ENCODE data around the gene FAM237B.
"Not testable (repeated sequence)": the region's sequence is repeated elsewhere in the genome, so short reads cannot be mapped to it uniquely, and the experiment has no call there.

Gene FAM237B

DNA sequence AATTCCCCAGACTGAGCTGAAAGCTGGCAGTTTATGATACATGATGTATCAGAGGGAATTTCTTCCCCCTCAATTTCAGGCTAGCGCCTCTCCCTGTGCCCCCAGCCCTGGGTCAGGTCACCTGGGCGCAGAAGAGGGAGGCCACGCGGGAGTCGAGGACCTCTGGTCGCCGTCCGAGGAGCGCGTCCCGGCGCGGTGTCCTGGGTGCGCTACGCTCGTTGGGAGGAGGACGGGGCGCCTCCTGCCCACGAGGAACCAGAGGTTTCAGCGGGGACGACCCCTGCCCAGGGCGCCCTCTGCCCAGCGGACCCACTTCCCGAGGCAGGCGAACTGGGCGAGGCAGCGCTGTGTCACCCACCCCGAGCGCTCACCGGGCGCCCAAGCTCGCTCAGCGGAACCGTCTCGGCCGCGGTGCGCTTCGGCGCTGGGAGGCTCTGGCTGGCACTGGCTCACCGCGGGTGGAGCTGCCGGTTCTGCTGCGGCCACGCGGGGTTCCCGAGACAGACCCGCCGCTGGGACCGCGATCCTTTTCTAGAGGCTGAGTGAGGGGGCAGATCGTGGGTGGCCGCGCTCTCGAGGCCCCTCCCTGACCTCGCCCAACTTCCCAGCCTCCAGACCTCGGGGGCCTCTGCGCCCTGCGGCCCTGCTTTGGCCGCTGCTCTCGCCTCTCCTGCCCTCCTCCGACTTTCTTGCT, at the start of gene FAM237B:
FAM237B (minus strand) TSS at position 504 of the 694 bp plus-strand sequence. CDS start 1,556 bp downstream, outside the sequence.
- no peak for DNase-seq (ENCODE audit: low read depth, low spot score)

DNA sequence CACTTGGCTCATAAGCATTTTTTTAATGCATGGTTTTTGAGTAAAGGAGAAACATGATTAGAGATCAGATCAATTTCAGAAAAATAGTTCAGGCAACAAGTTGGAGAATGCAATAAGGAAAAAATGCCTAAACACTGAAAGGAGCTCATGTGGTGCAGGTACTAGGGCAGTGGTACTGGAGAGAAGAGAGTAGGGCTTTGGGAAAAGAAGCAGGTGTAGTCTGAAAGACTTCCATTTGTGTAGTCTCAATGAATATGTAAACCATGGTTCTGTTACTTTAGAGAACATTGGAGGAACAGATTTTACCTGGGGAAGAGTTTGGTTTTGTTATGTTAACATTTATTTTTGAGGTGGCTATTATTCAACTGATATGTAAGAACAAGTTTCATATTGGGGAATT, 30.9 kb upstream of the FAM237B start:
- no peak for DNase-seq (ENCODE audit: low read depth, low spot score)

DNA sequence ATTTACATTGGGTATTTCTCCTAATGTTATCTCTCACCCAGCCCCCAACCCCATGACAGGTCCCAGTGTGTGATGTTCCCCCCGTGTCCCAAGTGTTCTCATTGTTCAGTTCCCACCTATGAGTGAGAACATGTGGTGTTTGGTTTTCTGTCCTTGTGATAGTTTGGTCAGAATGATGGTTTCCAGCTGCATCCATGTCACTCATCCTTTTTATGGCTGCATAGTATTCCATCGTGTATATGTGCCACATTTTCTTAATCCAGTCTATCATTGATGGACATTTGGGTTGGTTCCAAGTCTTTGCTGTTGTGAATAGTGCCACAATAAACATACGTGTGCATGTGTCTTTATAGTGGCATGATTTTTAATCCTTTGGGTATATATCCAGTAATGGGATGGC, 28.9 kb upstream of the FAM237B start:
- not testable (repeated sequence) for DNase-seq (ENCODE audit: low read depth, low spot score)

DNA sequence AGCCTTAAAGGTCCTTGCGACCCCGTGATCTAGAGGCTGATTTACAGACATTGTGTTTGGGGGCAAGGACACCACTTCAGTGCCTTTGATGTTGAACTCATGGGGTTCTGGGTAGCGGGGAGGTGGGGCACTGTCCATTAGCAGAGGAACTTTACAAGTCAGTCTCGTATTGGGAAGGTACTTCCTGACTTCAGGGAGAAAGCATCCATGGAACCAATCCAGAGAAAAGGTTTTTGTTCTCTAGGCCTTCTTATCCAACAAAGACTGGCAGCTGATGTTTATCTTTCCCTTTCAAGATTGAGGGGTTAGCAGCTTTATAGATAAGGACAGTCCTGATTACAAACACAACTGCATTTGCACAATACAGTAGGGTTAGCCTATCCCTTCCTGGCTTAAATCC, 28.2 kb upstream of the FAM237B start:
- DNase-seq (ENCODE audit: low read depth, low spot score) = no peak

DNA sequence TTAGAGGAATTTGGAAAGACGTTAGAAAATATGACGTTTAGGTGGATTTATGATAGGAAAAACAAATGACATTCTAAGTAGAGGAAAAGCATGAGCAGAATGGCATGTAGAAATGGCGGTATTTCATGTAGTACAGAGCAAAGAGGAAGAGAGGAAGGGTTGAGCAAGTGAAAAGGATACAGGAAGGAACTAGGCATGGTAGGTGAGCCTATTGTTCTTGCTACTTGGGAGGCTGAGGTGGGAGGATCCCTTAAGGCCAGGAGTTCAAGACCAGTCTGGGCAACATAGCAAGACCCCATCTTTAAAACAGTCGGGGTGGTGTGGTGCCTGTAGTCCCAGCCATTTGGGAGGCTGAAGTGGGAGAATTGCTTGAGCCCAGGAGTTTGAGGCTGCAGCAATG, 26.7 kb upstream of the FAM237B start:
- DNase-seq (ENCODE audit: low read depth, low spot score) = no peak

DNA sequence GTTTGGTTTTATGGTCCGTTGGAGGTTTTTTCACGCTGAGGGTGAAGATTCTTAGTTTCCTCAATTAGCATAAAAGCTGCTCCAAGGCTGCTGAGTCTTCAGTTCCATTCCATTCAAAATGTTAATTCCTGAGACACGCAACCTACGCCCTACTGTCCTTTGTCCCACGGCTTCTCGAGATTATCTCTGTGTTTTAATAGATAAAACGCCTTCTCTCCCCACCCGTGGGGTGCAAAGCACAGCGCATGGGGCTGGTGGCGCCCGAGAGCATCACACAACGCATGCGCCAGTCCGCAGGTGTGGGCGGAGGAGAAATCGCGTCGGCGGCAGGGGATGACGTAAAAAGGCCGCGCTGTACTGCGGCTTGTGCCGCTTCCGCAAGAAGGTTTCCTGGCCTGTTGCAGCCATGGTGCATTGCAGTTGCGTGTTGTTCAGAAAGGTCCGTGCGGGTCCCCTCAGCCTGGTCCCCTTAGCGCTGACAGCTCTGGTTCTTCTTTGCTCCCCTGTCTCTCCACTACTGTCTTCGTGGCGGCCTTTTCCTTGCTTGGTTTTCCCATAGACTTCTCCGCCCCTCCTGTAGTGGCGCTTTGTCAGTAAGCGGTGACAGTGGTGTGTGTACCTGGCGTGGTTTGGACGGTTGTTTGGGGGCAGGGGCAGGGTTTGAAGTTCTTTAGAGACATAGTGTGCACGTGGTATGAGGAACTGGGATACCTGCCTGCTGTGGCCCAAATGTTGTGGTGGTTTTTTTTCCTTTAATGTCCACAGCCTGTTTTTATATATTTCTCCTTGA, 25.4 kb upstream of the FAM237B start, which contains the start of gene GTPBP10:
GTPBP10 (plus strand) TSS at position 381 of the 790 bp plus-strand sequence; CDS start at position 407, 26 bp downstream.
- DNase-seq (ENCODE audit: low read depth, low spot score) = peak; percentile 90

DNA sequence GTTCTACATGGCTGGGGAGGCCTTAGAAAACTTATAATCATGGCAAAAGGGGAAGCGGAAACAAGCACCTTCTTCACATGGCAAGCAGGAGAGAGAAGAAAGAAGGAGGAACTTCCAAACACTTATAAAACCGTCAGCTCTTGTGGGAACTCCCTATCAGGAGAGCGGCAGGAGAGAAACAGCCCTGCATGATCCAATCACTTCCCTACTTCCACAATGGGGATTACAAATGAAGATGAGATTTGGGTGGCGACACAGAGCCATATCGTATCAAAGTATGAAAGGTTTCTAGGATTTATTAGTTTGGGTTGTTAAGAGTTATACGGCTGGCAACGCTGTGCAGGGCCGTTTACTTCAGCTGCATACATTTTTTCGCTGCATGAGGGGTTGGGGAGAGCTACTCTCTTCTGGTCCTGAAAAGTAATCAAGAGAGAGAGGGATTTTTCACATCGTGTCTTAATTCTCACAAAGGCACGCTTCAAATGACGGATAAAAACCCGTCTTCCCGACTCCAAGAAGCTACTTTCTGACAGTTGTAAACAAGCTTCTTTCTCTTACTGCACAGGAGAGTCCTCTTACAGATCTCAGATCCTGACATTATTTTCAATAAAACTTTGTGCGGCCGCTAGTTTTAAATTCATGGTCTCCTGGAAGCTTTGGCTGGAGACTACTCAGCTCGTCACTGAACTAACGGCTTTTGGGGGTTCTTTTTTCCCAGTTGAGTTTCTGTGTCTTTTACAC, 24.7 kb upstream of the FAM237B start:
- peak; percentile 15 for DNase-seq (ENCODE audit: low read depth, low spot score)

DNA sequence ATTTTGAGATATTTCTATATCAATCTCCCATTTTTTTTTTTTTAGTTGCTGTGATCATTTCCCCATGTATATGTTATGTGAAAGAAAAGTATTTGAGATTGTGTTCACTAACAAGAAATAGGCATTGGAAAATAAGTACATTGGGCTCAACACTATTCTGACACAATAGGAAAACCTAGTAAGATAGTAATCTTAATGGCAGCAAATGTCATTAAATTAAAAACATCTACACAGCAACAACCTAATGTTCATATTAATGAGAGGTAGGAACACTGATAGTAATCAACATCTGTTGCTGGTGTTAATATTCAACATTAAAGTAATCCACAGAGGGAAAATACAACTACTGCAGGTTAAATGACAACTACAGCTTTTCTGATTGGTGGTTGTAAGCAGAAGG, 23.9 kb upstream of the FAM237B start:
- no peak for DNase-seq (ENCODE audit: low read depth, low spot score)

DNA sequence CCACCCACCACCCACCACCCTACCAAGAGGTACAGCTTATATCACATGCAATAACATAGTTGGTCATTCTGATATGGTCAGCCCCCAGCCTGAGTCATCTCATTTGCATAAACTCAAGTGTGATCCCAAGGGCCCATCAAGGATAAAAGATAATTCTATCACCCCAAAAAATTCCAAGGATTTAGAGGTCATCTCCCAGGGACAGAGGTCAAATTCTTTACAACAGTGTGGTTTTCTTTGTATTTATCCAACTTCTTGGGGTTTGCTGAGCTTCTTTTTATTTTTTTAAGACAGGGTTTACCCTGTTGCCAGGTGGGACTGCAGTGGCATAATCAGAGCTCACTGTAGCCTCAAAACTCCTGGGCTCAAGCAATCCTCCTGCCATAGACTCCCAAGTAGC, 16.0 kb upstream of the FAM237B start:
- DNase-seq (ENCODE audit: low read depth, low spot score) = no peak

DNA sequence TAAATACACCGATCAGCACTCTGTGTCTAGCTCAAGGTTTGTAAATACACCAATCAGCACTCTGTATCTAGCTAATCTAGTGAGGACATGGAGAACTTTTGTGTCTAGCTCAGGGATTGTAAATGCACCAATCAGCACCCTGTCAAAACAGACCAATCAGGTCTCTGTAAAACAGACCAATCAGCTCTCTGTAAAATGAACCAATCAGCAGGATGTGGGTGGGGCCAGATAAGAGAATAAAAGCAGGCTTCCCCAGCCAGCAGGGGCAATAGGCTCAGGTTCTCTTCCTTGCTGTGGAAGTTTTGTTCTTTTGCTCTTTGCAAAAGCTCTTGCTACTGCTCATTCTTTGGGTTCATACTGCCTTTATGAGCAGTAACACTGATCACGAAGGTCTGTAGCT, 13.8 kb upstream of the FAM237B start:
- DNase-seq (ENCODE audit: low read depth, low spot score) = not testable (repeated sequence)

DNA sequence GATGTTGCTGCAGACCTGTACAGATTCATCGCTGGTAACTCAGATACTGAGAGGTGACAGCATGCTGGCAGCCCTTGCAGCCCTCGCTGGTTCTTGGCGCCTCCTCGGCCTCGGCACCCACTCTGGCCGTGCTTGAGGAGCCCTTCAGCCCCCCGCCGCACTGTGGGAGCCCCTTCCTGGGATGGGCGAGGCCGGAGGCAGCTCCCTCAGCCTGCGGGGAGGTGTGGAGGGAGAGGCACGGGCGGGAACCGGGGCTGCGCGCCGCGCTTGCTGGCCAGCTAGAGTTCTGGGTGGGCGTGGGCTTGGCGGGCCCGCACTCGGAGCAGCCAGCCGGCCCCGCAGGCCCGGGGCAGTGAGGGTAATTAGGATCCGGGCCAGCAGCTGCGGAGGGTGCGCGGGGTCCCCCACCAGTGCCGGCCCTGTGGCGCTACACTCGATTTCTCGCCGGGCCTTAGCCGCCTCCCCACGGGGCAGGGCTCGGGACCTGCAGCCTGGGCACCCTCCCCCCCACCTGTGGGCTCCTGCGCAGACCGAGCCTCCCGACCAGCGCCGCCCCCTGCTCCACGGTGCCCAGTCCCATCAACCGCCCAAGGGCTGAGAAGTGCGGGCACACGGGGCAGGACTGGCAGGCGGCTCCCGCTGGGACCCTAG, 13.2 kb upstream of the FAM237B start:
- DNase-seq (ENCODE audit: low read depth, low spot score) = no peak

DNA sequence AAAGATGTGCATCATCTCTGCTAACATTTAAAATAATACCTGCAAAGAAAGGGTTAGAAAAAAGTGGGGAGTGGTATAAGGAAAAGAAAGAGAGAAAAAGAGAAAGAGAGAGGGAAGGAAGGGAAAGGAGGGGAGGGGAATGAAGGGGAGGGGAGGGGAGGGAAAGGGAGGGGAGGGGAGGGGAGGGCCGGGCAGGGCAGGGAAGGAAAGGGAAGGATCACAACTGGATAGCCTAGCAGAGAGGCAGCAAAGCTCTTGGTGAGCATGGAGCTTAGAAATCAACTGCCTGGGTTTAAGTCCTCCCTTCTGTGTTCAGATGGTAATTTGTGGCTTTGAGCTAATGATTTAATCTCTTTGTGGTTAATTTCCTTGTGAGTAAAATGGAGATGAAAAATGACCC, 5.4 kb upstream of the FAM237B start:
- DNase-seq (ENCODE audit: low read depth, low spot score) = no peak

DNA sequence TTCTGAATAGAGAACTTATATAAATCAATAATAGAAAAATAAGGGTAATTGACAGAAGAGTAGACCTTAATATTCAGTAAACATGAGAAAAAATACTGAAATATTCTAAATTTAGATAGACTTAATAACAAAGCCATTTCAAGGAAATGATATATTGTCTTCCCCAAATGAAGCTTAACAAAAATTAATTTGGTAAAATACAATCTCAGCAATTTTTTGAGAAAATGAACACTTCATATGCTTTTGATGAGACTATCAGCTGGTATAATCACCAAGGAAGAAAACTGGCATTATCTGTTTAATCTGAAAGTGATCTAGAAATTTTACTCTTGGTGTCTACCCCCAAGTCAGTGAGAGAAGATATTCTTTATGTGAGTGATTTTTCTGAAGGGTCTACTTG, 1.7 kb upstream of the FAM237B start:
- no peak for DNase-seq (ENCODE audit: low read depth, low spot score)

DNA sequence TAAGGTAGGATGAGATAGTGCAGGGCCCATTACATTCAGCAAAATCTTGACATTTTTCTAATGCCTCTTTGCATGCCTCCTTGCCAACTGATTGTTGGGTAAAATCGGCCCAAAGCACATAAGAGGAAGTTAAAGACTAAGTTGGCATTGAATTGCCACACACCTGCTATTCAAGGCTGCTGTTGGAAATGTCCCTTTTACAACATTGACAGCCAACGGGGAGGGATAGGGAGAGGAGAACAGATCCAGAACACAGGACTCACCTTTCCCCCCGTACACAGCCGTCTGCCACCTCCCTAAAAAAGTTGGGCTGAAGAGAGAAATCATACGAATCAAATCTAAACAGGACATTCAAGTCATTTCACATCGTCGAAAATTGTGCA, 695 bp downstream of the FAM237B start:
- no peak for DNase-seq (ENCODE audit: low read depth, low spot score)

DNA sequence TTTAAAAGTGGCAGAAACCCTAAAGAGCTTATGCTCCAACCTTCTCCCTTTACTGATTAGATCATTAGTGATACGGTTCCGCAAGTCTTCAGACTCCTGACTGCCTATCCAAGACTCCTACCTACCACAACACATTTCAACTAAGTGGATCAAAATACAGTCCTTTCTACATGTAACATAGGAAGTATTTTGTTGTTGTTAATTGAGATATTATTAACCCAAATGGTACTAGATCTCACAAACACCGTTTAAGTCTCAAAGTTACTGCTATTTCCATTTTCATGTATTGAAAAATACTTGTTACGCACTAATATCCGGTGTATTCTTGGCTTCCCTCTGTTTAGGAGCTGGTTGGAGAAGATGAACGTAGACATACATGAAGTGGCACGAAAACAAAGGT, 1.1 kb downstream of the FAM237B start:
- no peak for DNase-seq (ENCODE audit: low read depth, low spot score)

DNA sequence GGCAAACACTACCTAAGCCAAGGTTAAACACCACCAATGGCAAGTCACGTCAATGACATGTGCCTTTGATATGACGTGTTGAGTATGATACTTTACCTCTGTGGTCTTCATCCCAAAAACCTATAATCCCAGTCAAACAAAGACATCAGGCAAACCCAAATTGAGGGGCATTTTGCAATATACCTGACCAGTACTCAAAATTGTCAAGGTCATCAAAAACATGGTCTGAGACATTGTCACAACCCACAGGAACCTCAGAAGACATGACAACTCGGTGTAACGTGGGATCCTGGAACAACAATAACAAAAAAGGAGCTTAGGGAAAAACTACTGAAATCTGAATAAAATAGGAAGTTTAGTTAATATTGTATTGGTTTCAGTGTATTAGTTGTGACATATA, 7.2 kb downstream of the FAM237B start:
- DNase-seq (ENCODE audit: low read depth, low spot score) = no peak

DNA sequence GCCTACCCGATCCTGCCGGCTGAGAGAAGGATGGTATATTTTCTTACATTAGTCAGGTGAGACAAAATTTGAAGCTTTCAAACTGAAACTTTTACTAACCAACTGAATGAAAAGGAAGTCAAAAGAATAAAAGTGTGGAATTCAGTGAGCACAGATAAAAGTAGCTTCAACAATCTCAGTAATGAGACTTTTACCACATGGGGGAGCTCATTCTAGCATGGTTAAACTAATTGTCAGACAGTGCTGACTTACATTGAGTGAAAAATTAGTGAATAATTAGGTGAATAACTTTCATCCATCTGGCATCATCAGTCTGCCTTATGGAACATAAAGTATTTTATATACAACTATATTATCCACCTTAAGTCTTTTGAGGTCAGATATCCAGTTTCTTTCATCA, 8.4 kb downstream of the FAM237B start:
- no peak for DNase-seq (ENCODE audit: low read depth, low spot score)

DNA sequence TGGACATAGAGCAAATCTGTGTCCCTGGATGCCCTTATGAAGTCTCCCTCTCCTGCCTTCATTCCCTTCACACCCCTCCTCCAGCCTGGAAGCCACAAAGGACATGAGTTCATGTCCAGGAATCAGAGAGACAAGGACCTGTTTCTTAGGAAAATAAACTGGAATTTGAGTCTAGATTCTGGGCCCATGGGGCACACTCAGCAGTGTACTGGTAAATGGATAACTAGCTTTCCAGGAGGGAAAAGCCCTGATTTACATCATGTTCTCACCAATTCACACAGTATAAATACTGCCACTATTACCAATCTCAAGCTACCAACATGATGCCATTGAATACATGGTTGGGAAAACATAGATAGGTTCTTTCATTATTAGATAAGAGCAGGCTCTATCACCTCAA, 9.9 kb downstream of the FAM237B start:
- DNase-seq (ENCODE audit: low read depth, low spot score) = no peak

DNA sequence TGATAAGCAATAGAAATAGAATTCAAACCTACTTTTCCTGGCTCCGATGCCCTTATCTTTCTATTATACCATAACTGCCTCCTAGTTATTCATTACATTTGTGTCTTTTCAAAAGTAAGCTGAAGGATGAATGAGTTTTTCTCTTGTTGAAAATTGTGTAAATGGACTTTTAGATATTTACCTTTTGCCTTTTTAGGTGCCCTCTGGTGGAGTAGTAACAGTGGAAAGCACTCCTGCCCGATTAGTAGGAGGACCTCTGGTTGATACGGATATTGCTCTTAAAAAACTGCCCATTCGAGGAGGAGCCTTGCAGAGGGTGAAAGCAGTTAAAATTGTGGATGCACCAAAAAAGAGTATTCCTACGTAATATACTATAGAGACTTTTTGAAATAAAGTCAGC, 11.2 kb downstream of the FAM237B start:
- no peak for DNase-seq (ENCODE audit: low read depth, low spot score)

DNA sequence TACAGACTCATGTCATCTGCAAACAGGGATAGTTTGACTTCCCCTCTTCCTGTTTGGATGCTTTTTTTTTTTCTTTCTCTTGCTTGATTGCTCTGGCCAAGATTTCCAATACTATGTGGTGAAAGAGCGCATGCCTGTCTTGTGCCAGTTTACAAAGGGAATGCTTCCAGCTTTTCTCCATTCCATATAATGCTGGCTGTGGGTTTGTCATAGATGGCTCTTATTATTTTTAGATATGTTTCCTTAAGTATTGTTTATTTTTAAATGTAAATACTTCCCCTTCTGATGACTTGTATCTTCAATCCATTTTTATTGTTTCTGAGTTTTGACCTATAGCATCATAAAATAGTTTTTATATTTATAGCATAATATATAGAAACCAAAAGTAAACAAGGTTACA, 17.9 kb downstream of the FAM237B start:
- DNase-seq (ENCODE audit: low read depth, low spot score) = no peak

DNA sequence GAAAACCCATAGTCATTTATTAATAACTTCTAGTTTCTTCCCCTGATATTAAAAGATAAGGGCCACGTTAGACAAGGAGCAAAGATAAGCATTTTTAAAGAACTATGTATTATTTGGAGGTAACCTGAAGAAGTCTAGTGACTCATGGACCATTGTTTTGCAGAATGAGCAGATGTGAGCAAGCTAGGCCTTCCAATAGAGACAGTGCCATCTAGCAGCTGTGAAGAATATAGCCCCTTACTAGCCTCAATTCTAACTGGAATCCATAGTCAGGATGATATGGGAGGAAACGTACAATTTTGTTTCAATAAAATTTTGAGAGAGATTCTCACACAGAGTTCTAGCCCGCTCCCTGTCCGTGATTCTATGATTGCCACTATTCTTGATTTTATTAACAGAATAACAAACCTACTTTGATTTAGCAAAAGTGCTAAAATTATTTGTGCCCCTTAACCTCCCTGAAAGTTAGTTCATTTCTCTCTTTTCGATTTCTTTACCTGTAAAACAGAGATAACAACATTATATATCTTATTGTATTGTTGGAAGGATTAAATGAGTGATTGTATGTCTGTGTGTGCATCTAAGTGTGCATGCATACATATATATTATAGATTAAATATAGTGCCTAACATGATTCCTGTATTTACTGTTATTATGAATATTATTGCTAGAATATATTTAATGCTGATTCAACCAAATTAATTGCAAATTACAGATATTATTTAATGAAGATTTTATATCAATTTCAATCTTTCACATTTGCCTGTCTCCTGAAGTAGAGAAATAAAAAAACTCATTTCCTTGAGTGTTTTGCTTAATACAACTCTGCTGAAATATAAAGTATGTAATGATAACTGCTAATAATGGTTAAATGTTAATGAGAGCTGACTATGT, 22.7 kb downstream of the FAM237B start:
- no peak for DNase-seq (ENCODE audit: low read depth, low spot score)

Measured in smooth muscle cell of the brain vasculature (primary cell).